Neuron (in vitro differentiated cells): ENCODE results near the gene PLA2R1.

Source experiments
- H2AFZ ChIP-seq: one replicate; pipeline ENCODE4 v1.6.1; 2013; ENCODE audit warnings: low read depth, mild to moderate bottlenecking, inconsistent platforms, low read length, moderate library complexity
- H3K27me3 ChIP-seq: one replicate; pipeline ENCODE4 v1.6.1; 2013; ENCODE audit warnings: low read length; ENCODE audit not compliant: insufficient read depth
- H3K36me3 ChIP-seq: one replicate; pipeline ENCODE4 v1.6.1; 2013; ENCODE audit warnings: low read length; ENCODE audit not compliant: insufficient read depth
- H3K4me1 ChIP-seq: one replicate; pipeline ENCODE4 v1.6.1; 2013; ENCODE audit warnings: low read length; ENCODE audit not compliant: insufficient read depth
- H3K4me3 ChIP-seq: 2 replicates; pipeline ENCODE4 v1.5.1; 2013; ENCODE audit warnings: mild to moderate bottlenecking, low read length, moderate library complexity
- H3K9me3 ChIP-seq: one replicate; pipeline ENCODE4 v1.6.1; 2013; ENCODE audit warnings: low read length

The PLA2R1 gene

GRCh38 chr2:159916511-159916910, 145.9 kb downstream of the PLA2R1 start:
- no peaks in the 10 kb centered on the region for H3K9me3 ChIP-seq
- no peak overlapping the region for H2AFZ ChIP-seq
- H3K36me3 ChIP-seq = no peaks in the 10 kb centered on the region
- H3K27me3 ChIP-seq = peaks cover 3% of the 10 kb centered on the region
- H3K4me1 ChIP-seq = no peaks in the 10 kb centered on the region
- H3K4me3 ChIP-seq = no peak overlapping the region

- no peak overlapping the region for H2AFZ ChIP-seq
Observed at GRCh38 chr2:159913900-159914299, 148.5 kb downstream of the PLA2R1 start.

GRCh38 chr2:159912580-159912979, 149.8 kb downstream of the PLA2R1 start:
- Histone ChIP-seq H3K9me3 (no peaks in the 10 kb centered on the region), H3K27me3 (peaks cover 3% of the 10 kb centered on the region), H3K4me3 (no peak overlapping the region), H3K4me1 (no peaks in the 10 kb centered on the region), H2AFZ (no peak overlapping the region), H3K36me3 (no peaks in the 10 kb centered on the region)

More at GRCh38 chr2:159913900-159914299, 148.5 kb downstream of the PLA2R1 start:
- Histone ChIP-seq H3K27me3 (peaks cover 3% of the 10 kb centered on the region), H3K4me3 (no peak overlapping the region), H3K36me3 (no peaks in the 10 kb centered on the region), H3K9me3 (no peaks in the 10 kb centered on the region), H3K4me1 (no peaks in the 10 kb centered on the region)

- H3K36me3 ChIP-seq = no peaks in the 10 kb centered on the region
- no peaks in the 10 kb centered on the region for H3K9me3 ChIP-seq
- no peaks in the 10 kb centered on the region for H3K4me1 ChIP-seq
- peaks cover 3% of the 10 kb centered on the region for H3K27me3 ChIP-seq
- no peak overlapping the region for H3K4me3 ChIP-seq
- no peak overlapping the region for H2AFZ ChIP-seq
Observed at GRCh38 chr2:159910951-159911350, 151.5 kb downstream of the PLA2R1 start.

GRCh38 chr2:159908623-159909022, 153.8 kb downstream of the PLA2R1 start:
- Histone ChIP-seq H3K36me3 (no peaks in the 10 kb centered on the region), H3K27me3 (peaks cover 3% of the 10 kb centered on the region), H2AFZ (no peak overlapping the region), H3K4me1 (no peaks in the 10 kb centered on the region), H3K4me3 (no peak overlapping the region), H3K9me3 (no peaks in the 10 kb centered on the region)

DNA sequence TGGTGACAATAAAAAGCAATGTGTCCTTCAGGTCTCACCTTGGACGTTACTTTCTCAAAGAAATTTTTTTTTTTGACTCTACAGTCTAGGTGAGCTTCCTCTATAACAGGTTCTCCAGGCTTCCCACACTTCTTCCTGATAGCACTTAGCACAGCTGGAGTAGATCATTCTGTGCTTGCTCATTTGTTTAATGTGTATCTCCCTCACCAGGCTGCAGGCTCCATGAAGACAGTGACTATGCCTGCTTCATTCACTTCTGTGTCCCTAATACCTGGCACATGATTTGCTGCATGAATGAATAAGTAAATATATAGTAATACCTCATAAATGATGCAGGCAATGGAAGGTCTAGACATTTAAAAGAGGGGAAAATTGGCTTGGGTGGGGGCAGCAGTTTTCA, 154.5 kb downstream of the PLA2R1 start:
- no peaks in the 10 kb centered on the region for H3K36me3 ChIP-seq
- H3K4me1 ChIP-seq = peaks cover 2% of the 10 kb centered on the region
- no peak overlapping the region for H3K4me3 ChIP-seq
- no peak overlapping the region for H2AFZ ChIP-seq
- H3K27me3 ChIP-seq = peaks cover 3% of the 10 kb centered on the region
- no peaks in the 10 kb centered on the region for H3K9me3 ChIP-seq

- H3K9me3 ChIP-seq = no peaks in the 10 kb centered on the region
- no peak overlapping the region for H3K4me3 ChIP-seq
- no peak overlapping the region for H2AFZ ChIP-seq
- H3K27me3 ChIP-seq = no peaks in the 10 kb centered on the region
- H3K36me3 ChIP-seq = no peaks in the 10 kb centered on the region
- peaks cover 2% of the 10 kb centered on the region for H3K4me1 ChIP-seq
Observed at GRCh38 chr2:159905926-159906714, 156.3 kb downstream of the PLA2R1 start.

DNA sequence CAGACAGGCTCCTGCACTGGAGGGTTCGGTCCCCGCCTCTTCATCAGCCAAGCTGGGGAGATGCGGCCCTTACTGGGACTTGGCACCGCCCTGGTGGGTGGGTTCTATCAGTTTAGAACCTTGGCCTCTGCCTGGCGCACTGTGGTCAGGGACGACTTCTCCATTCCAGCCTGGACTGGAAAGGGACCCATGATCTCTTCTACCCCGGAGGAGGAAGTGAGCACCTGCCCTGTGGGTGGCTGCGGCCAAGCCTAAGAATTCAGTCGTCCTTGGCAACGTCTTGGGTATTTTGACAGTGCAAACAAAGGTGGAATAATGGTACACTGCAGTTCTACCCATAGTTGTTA, 157.5 kb downstream of the PLA2R1 start:
- Histone ChIP-seq H2AFZ (no peak overlapping the region), H3K9me3 (no peaks in the 10 kb centered on the region), H3K4me1 (peaks cover 2% of the 10 kb centered on the region), H3K4me3 (no peak overlapping the region), H3K27me3 (no peaks in the 10 kb centered on the region), H3K36me3 (no peaks in the 10 kb centered on the region)

DNA sequence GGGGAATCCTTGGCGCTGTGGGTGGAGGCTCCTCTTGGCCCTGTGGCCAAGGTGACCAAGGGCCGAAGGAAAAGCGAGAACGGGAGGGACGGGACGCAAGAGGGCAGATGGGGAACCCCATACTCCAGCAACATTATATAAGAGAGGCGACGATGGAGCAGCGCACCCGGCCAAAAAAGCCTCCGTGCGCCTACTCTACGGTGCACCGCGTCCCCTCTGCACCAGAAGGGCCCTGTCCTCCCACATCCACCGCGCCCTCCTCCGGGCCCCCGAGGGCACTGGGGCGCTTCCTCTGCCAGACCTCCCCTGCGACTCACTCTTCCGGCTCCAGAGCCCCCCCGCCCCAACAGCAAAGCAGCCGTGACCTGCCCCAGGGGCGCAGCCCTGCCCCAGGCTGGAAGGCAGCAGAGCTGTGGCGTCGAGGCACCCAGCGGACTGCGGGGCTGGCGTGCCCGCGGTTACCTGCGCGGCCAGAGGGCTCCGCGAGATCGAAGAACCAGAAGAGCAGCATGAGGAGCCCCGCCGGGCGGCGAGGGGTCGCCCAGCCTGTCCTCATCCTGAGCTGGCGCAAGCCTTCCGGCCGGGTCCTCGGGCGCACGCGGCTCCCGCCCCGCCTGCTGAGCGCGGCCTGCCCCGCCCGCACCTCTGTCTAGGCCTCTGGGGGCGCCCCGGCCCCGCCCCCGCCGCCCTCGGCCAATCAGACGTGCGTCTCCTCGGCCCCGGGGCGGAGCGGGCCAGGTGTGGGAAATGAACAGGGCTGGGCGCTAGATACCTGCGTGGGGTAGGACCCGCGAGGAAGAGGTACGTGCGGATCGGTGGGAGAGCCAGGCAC, 158.1 kb downstream of the PLA2R1 start, which contains the start of gene LY75:
TSS of gene LY75 (minus strand) at position 630 of the 832 bp plus-strand sequence.
- Histone ChIP-seq H3K27me3 (no peaks in the 10 kb centered on the region), H3K36me3 (no peaks in the 10 kb centered on the region), H3K9me3 (no peaks in the 10 kb centered on the region), H3K4me1 (peaks cover 2% of the 10 kb centered on the region), H3K4me3 (no peak within 1 kb of the TSS), H2AFZ (no peak within 1 kb of the TSS)

GRCh38 chr2:159903443-159904126, 158.8 kb downstream of the PLA2R1 start:
- Histone ChIP-seq H3K36me3 (no peaks in the 10 kb centered on the region), H3K4me3 (no peak overlapping the region), H2AFZ (no peak overlapping the region), H3K4me1 (peaks cover 2% of the 10 kb centered on the region), H3K9me3 (no peaks in the 10 kb centered on the region), H3K27me3 (no peaks in the 10 kb centered on the region)

DNA sequence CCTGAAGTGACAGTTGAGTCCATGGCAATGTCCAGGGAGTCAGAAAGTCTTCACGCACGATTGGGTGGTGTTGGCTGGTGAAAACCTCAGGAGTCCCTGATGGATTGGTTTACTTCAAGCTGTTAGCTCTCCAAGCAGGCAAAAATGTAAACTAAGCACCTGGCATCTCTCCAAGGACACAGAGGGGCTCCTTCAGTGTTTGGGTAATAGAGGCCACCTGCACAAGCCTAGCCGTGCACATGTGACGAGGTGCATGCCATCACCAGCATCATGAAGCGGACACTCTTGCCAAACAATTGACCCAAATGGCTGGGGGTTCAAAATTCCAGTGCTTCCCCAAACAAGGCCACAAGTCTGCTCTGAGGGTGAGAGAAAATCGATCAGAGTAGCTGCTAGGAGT, 159.7 kb downstream of the PLA2R1 start:
- Histone ChIP-seq H2AFZ (no peak overlapping the region), H3K4me3 (no peak overlapping the region), H3K27me3 (no peaks in the 10 kb centered on the region), H3K4me1 (peaks cover 2% of the 10 kb centered on the region), H3K9me3 (no peaks in the 10 kb centered on the region), H3K36me3 (no peaks in the 10 kb centered on the region)

- Histone ChIP-seq H3K27me3 (no peaks in the 10 kb centered on the region), H2AFZ (no peak overlapping the region)
Observed at GRCh38 chr2:159900343-159900742, 162.1 kb downstream of the PLA2R1 start.

GRCh38 chr2:159898441-159898840, 164.0 kb downstream of the PLA2R1 start:
- H3K4me3 ChIP-seq = no peak overlapping the region
- no peaks in the 10 kb centered on the region for H3K9me3 ChIP-seq
- H3K4me1 ChIP-seq = peaks cover 21% of the 10 kb centered on the region
- no peaks in the 10 kb centered on the region for H3K27me3 ChIP-seq
- H2AFZ ChIP-seq = no peak overlapping the region
- no peaks in the 10 kb centered on the region for H3K36me3 ChIP-seq

More at GRCh38 chr2:159900343-159900742, 162.1 kb downstream of the PLA2R1 start:
- Histone ChIP-seq H3K4me1 (peaks cover 17% of the 10 kb centered on the region), H3K9me3 (no peaks in the 10 kb centered on the region), H3K36me3 (no peaks in the 10 kb centered on the region), H3K4me3 (no peak overlapping the region)
